Stimulated activated naive CD8-positive, alpha-beta T cell treated with anti-CD3 and anti-CD28 coated beads, Interleukin-15, amount 100 ng/mL, for 72 hours (primary cell): ENCODE data around the gene EIF2A.

Experiments
- ATAC-seq: fragments of 150-1000 bp; cut with Tn5 transposase; 2 replicates; pipeline ENCODE4 v1.10.0; 2021; ENCODE audit warnings: mild to moderate bottlenecking, moderate library complexity
- DNase-seq, 2 donors: peaks; one replicate each; pipeline ENCODE4 v3.0.0; 2021 to 2022
- H3K27ac Mint-ChIP-seq, 2 donors: one replicate each; pipeline ENCODE4 v1.8.0; 2022; ENCODE audit warnings: mild to moderate bottlenecking in 2 of 2, mixed read lengths in 2 of 2, moderate library complexity in 2 of 2
- H3K27me3 Mint-ChIP-seq: one replicate; pipeline ENCODE4 v1.8.0; 2022; ENCODE audit warnings: mixed read lengths
- H3K4me1 Mint-ChIP-seq: one replicate; pipeline ENCODE4 v1.8.0; 2022; ENCODE audit warnings: mild to moderate bottlenecking, mixed read lengths
- H3K4me3 Mint-ChIP-seq, 2 donors: one replicate each; pipeline ENCODE4 v1.8.0; 2022; ENCODE audit warnings: mild to moderate bottlenecking in 2 of 2, mixed read lengths in 2 of 2, moderate library complexity in 1 of 2
- H3K9me3 Mint-ChIP-seq, 2 donors: one replicate each; pipeline ENCODE4 v1.8.0; 2022; ENCODE audit warnings: mixed read lengths in 2 of 2

The EIF2A gene

DNA sequence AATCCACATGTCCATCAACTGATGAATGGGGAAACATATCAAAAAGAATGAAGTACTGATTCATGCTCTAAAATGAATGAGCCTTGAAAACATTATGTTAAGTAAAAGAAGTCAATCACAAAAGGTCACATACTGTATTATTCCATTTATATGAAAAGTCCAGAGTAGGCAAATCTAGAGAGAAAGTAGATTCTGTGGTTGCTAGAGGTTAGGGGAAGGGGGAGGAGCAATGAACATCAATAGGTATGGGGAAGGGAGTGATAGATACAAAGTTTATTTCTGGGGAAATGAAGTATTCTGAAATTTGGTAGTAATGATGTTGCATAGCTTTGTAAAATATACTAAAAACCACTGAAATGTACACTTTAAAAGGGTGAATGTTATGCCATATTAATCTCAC lies 14.8 kb upstream of the EIF2A start:
- peaks cover 11% of the 10 kb centered on the region for H3K4me1 Mint-ChIP-seq
- DNase-seq (no peak), ATAC-seq (peak; percentile 90)
- no peaks in the 10 kb centered on the region for H3K9me3 Mint-ChIP-seq
- peak overlapping the region; percentile 6 to 21 for H3K4me3 Mint-ChIP-seq
- peak overlapping the region in 1 of 2 donors; percentile 11 for H3K27ac Mint-ChIP-seq
- H3K27me3 Mint-ChIP-seq = no peaks in the 10 kb centered on the region

DNA sequence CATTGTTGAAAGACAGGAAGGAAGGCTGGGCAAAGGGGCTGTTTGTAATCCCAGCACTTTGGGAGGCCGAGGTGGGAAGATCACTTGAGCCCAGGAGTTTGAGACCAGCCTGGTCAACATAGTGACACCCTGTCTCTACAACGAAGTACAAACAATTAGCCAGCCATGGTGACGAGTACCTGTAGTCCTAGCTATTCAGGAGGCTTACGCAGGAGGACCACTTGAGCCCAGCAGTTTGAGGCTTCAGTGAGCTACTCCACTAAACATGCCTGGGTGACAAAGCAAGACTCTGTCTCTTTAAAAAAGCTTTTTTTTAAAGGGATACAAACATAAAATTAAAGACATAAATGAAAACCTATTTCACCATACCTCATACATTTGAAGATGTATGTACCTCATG lies 11.4 kb upstream of the EIF2A start:
- no peaks in the 10 kb centered on the region for H3K9me3 Mint-ChIP-seq
- no peaks in the 10 kb centered on the region for H3K27me3 Mint-ChIP-seq
- peaks cover 11% of the 10 kb centered on the region for H3K4me1 Mint-ChIP-seq
- ATAC-seq (no peak), DNase-seq (no peak)
- no peak overlapping the region for H3K4me3 Mint-ChIP-seq
- H3K27ac Mint-ChIP-seq = no peak overlapping the region

DNA sequence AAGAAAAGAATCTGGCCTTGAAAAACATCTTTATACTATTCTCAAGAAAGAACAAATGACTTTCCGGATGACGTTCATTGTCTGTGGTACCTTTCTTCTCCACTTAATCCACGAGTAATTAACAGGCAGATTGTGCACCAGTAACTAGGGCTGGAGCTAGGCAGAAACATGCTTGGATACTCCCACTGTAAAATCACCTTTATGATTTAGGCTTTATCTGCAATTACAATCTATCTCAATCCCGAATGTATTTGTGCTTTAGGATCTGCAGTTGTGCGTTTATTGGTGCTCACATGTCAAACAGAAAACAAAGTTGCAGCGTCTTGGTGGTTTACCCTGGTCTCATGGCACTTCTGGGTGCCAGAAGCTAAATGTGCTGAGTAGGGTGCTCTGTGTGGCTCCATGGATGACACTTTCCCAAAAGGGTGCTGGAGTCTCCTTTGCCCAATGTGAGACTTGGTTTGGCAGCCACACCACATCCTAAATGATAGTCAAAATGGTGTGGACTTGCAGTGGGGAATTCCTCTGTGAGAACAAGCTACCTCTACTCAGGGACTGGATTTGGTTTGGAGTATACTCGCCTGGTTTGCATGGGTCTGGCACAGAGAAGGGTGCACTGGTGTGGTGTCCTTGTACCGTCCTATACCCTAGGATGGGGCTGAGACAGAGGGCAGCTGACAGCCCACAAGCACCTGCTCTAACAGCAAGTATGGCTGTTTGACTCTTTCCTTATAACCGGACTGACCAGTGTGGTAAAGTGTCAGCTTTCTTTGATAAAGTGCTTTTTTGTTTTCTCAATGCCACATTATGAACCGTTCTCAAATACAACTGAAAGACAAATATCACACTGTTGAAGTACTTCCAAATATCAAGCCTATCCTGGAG lies 8.0 kb upstream of the EIF2A start:
- Mint-ChIP-seq H3K9me3 (no peaks in the 10 kb centered on the region), H3K4me1 (peaks cover 27% of the 10 kb centered on the region), H3K27me3 (no peaks in the 10 kb centered on the region), H3K27ac (no peak overlapping the region), H3K4me3 (no peak overlapping the region)
- DNase-seq (no peak), ATAC-seq (peak; percentile 59)

DNA sequence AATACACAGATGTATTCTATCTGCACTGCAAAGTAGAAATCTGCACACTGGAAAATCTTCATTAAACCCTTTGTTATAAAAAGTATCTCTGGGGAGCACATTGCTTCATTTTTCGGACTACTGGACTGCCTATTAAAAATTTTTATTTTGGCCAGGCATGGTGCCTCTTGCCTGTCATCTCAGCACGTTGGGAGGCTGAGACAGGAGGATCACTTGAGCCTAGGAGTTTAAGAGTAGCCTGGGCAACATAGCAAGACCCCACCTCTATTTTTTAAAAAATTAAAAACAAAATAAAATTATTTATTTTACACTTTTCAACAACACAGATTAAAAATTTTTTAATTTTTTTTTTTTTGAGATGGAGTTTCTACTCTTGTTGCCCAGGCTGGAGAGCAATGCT lies 6.3 kb upstream of the EIF2A start:
- no peaks in the 10 kb centered on the region for H3K27me3 Mint-ChIP-seq
- H3K27ac Mint-ChIP-seq = no peak overlapping the region
- no peak for ATAC-seq

DNA sequence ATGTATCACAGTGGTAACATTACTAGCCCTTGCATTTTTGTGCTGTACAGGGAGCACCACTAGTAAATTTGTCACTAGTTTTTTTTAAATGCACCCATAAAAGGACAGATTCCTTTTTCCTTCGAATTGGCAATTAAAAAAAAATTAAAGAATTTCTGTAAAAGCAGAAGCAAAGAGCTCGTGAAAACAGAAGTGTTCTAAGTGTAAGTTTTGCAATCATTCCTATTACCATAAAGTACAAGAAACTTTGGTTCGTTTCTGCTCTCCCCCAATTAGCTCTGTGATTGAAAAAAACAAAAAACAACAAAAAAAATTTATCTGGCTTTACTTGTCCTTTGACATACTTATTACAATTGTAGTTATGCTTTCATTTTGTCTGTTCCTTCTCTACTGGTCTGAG lies 5.6 kb upstream of the EIF2A start:
- peaks cover 35% of the 10 kb centered on the region for H3K4me1 Mint-ChIP-seq
- H3K27ac Mint-ChIP-seq = peak overlapping the region in 1 of 2 donors; percentile 57
- H3K9me3 Mint-ChIP-seq = no peaks in the 10 kb centered on the region
- no peak overlapping the region for H3K4me3 Mint-ChIP-seq
- DNase-seq (no peak), ATAC-seq (no peak)
- no peaks in the 10 kb centered on the region for H3K27me3 Mint-ChIP-seq

More for the DNA sequence above, 6.3 kb upstream of the EIF2A start:
- Mint-ChIP-seq H3K9me3 (no peaks in the 10 kb centered on the region), H3K4me1 (peaks cover 35% of the 10 kb centered on the region), H3K4me3 (no peak overlapping the region)
- no peak for DNase-seq

DNA sequence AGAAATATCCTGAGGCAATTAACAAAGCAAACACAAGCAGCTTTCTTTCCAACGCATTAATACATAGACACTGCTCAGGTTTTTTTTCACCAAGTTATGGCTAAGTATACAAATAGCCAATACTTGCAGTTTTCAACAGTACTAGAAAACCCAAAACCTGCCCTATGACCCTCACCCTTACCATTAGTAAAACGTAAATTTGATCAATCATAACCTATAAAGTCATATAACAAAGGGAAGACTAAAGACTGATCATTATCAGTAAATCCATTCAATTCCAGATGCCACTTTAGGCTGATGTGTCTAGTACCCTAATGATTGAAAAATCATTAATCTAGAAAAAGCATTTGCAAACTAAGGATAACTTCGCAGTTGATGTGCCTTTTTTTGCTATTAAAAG lies 3.5 kb upstream of the EIF2A start:
- peak overlapping the region in 1 of 2 donors; percentile 1 for H3K4me3 Mint-ChIP-seq
- H3K4me1 Mint-ChIP-seq = peaks cover 48% of the 10 kb centered on the region
- no peak for ATAC-seq
- peak overlapping the region in 1 of 2 donors; percentile 74 for H3K27ac Mint-ChIP-seq
- DNase-seq = no peak
- H3K9me3 Mint-ChIP-seq = no peaks in the 10 kb centered on the region
- H3K27me3 Mint-ChIP-seq = no peaks in the 10 kb centered on the region

DNA sequence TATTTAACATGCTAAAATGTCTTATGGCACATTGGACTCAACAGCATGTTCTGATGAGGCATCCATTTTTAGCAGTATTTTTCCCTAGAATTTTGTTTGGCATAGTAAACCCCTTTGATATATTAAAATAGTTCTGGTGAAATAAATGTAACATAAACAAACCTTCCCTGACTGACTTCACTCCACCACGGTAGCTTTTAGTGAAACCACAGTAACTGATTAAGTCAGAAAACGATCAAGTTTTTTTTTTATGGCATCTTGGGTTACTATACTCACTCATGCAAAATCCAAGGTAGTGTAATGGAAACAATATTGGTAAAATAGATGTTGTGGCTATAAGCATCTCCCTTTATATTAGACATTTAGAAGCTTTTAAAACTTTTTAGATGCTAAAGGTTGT lies 3.1 kb upstream of the EIF2A start:
- peak overlapping the region in 1 of 2 donors; percentile 97 for H3K4me3 Mint-ChIP-seq
- H3K27ac Mint-ChIP-seq = peak overlapping the region in 1 of 2 donors; percentile 74
- H3K9me3 Mint-ChIP-seq = no peaks in the 10 kb centered on the region
- H3K27me3 Mint-ChIP-seq = no peaks in the 10 kb centered on the region
- DNase-seq (no peak), ATAC-seq (no peak)
- H3K4me1 Mint-ChIP-seq = peaks cover 52% of the 10 kb centered on the region

DNA sequence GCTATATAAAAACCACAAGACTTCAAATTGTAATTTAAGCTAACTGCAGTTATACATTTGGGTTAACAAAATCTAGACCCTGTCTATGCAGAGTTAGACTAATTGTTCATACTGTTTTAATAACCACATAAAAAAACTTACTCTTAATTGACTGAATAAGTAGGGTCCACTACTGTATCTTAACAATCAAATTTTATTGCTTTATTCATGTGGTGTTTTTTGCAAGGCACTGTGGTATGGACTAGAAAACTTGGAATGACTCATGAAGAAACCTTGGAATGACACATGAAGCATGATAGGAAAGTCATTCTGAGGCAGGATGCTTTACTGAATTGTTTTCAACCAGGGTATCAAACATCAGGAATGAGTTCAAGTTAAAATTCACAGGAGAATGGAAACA lies 2.5 kb upstream of the EIF2A start:
- DNase-seq (no peak), ATAC-seq (no peak)
- Mint-ChIP-seq H3K4me3 (peak overlapping the region; percentile 59 to 97), H3K4me1 (peaks cover 57% of the 10 kb centered on the region), H3K9me3 (no peaks in the 10 kb centered on the region), H3K27ac (peak overlapping the region in 1 of 2 donors; percentile 46), H3K27me3 (no peaks in the 10 kb centered on the region)

DNA sequence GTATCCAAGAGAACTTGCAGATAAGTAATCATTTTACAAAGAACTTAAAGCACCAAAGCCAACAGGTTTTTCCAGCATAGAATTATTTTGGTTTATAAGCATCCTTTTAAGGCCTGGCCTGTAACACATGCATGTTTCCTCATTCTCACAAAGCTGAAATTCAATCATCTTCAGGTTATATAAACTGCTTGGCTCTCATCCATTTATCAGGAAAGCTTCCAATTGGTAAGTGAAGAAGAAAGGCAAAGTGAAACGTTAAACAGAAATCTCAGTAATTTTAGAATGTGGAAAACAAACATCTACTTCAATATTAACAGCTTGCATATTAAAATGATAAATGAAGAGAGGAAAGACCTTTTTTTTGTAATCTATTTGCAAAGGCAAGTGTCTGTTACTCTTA lies 1.9 kb upstream of the EIF2A start:
- DNase-seq (no peak), ATAC-seq (no peak)
- H3K4me1 Mint-ChIP-seq = peaks cover 64% of the 10 kb centered on the region
- H3K9me3 Mint-ChIP-seq = no peaks in the 10 kb centered on the region
- no peaks in the 10 kb centered on the region for H3K27me3 Mint-ChIP-seq
- H3K4me3 Mint-ChIP-seq = peak overlapping the region; percentile 60 to 97
- no peak overlapping the region for H3K27ac Mint-ChIP-seq

DNA sequence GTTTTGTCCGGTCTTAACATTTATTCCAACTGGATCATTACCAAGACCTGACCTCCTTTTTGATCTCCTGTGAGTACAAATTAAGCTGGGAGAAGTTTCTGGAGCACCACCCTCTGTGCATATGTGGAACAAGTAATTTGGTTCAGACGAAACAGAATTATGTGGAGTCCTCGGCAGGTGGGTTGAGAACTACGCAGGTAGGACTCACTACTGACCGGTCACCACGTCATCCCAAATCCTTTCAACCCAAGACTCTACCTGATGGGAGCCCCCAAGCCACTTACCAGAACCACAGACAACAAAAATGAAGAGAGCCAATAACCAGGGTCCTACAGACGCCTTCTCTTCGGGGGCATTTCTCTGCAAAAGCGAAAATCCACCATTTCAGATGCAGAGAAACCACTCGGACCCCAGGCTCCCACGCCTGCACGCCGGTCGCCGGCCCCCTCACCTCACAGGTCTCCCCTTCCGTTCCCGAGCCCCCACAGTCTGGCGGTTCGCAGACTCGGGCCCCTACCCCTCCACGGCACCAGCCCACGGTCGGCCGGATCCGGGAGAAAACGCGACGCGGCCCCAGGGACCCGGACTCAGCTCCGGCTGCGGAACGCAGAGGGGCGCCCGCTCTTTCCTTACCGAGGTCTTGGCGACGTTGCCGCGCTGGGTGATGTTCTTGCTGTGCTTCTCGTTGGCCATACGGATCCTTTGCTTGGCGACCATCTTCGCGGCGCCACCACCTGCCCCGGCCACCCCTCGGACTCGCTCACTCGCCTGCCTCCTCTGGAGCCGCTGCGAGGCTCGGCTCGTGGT lies 965 bp upstream of the EIF2A start:
- ATAC-seq (peak; percentile 37), DNase-seq (peak; percentile 51 to 60)
- Mint-ChIP-seq H3K4me3 (peak overlapping the region; percentile 97), H3K27ac (peak overlapping the region; percentile 99), H3K9me3 (no peaks in the 10 kb centered on the region), H3K27me3 (no peaks in the 10 kb centered on the region), H3K4me1 (peaks cover 67% of the 10 kb centered on the region)

DNA sequence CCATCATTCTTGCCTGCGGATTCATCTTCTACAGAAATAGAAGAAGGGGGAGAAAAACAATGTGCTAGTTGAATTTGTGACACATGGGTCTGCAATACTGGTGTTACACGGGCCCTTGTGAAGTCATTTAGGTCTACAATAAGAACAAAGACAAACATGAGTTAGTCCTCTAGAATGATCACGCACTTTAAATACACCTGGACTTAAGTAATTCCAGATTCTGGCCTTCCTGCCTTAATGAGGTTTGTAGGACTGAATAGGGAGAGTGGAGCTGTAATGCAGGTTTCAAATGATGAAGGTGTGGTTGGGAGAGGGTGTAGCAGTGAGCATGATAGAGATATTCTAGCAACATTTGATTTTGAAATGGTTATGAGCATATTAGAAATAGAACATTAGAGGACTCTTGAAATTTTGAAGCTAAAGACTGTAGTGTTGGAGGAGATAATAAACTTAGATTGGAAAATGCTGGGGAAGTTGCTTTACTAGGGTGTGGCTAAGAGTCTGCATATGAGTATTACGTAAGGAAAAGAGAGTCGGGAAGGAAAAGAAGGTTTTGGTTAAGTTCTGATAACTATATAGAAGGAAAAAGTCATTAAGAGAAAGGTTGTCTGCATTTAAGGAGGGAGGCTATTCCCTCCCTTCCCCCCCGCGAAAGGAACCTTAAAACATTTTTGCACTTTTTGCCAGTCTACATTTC lies 606 bp downstream of the EIF2A start:
- no peaks in the 10 kb centered on the region for H3K9me3 Mint-ChIP-seq
- peak overlapping the region; percentile 99 for H3K27ac Mint-ChIP-seq
- ATAC-seq (no peak), DNase-seq (no peak)
- peak overlapping the region; percentile 97 for H3K4me3 Mint-ChIP-seq
- no peaks in the 10 kb centered on the region for H3K27me3 Mint-ChIP-seq
- peaks cover 61% of the 10 kb centered on the region for H3K4me1 Mint-ChIP-seq

DNA sequence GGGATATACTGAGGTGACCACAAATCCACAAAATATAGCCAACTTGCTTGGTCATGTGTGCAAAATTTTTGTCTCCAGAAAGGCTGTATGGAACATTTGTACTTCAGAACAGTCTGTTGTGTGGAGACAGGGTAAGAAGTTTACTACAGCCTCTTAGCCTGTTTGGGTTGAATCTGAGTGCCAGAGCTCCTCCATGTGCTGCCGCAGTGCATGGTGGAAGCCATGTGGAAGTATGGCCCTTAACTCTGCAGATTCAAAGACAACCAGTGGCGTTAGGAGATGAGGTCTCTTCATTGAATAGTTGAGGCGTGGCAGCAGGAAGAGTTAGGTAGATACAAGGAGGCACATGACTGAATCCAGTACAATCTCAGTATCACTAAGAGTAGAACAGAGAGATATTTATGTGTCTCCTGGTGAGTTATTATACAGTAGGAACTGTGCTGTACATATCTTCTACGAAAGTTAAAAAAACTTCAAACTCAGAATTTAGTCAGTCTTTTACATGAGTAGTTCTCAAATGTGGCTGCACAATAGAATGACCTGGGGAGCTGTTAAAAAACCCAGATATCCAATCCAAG lies 9.4 kb downstream of the EIF2A start:
- ATAC-seq (no peak), DNase-seq (no peak)
- Mint-ChIP-seq H3K4me1 (peaks cover 39% of the 10 kb centered on the region), H3K27ac (peak overlapping the region in 1 of 2 donors; percentile 50), H3K27me3 (no peaks in the 10 kb centered on the region), H3K9me3 (no peaks in the 10 kb centered on the region), H3K4me3 (no peak overlapping the region)

DNA sequence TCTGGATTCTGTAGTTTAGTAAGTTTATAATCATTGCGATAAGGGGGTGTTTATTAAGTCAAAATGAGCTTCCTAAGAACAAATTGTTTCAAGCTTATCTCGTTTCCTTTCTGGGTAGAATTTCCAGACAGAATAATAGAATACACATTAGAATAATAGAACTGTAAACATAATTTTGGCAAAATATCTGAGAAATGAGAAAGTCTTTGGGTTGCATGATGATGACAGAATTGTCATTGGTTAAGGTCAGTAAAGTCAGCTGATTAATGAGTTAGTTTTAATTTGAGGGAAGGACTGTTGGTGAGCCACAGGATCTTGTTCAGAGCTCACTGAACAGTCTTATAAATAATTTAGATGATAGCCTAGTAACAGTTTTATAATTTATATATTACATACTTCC lies 10.2 kb downstream of the EIF2A start:
- H3K4me1 Mint-ChIP-seq = peaks cover 35% of the 10 kb centered on the region
- H3K4me3 Mint-ChIP-seq = no peak overlapping the region
- H3K27me3 Mint-ChIP-seq = no peaks in the 10 kb centered on the region
- H3K27ac Mint-ChIP-seq = no peak overlapping the region
- no peaks in the 10 kb centered on the region for H3K9me3 Mint-ChIP-seq
- ATAC-seq (no peak), DNase-seq (no peak)

DNA sequence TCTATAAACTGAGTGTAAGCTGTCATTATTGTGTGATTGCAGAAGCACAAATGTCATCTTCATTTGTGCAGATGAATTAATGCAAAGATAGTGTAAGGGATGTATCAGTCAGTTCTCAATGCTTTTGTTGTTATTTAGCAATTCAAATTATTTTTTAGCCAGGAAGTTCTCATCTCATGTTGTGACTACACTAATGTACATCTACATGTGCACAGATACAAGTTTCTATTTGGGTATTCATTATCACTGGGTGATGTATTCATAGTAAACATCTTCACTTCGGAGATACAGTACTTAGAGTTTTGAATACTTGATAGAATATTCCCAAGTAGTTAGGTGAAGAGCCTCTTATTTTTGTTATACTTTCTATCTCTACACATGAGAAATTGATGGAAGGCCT lies 11.1 kb downstream of the EIF2A start:
- peak overlapping the region in 1 of 2 donors; percentile 81 for H3K27ac Mint-ChIP-seq
- peaks cover 31% of the 10 kb centered on the region for H3K4me1 Mint-ChIP-seq
- H3K4me3 Mint-ChIP-seq = no peak overlapping the region

DNA sequence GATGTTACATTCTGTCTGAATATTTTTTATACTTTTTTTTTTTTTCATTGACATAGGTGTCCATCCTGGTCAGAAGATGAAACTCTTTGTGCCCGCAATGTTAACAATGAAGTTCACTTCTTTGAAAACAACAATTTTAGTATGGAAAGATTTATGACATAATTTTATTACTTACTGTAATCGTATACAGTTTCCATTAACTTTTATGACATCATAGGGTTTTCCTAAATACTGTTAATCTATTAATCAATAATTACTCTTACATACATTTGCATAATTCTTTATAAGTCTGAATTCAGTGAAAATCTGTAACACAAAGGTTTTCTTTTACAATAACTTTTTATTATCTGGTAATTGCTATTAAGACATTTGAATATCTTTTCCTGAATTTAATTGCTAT lies 17.7 kb downstream of the EIF2A start:
- Mint-ChIP-seq H3K4me3 (no peak overlapping the region), H3K27me3 (no peaks in the 10 kb centered on the region), H3K4me1 (no peaks in the 10 kb centered on the region), H3K9me3 (no peaks in the 10 kb centered on the region), H3K27ac (no peak overlapping the region)
- DNase-seq = no peak
- ATAC-seq = no peak

More for the DNA sequence above, 11.1 kb downstream of the EIF2A start:
- ATAC-seq = no peak
- Mint-ChIP-seq H3K9me3 (no peaks in the 10 kb centered on the region), H3K27me3 (no peaks in the 10 kb centered on the region)
- DNase-seq = no peak
